ENCODE measurements around the gene NAA16. TPM values are rescaled to one million over a fixed set of nuclear protein-coding genes. Genes with fewer than 3 reads are reported as not detected.
"Not testable (repeated sequence)": the region's sequence is repeated elsewhere in the genome, so short reads cannot be mapped to it uniquely, and the experiment has no call there.

NAA16 gene
- total and polyA plus RNA-seq, 9 of the 15 experiments (the other 6 are each of a cell fraction or from before 2014, with no cell fraction given): 3.7 to 18.2 (median 12.0) TPM

- in situ Hi-C loops (cut with MboI): loop anchor here (25.0 kb wide), 1 partner anchor 688 kb away; no protein-coding TSS in a partner anchor
- FAIRE-seq: not testable (repeated sequence)
- WGBS (ENCODE audit: insufficient coverage, low coverage, missing lambda C conversion rate): 14% methylated on average over 6 of the region's 6 CpGs
Measured at GRCh38 chr13:41424675-41425074, 113.6 kb downstream of the NAA16 start.

GRCh38 chr13:41426047-41426446 is 115.0 kb downstream of the NAA16 start:
- no peak overlapping the region for H3K4me2 ChIP-seq (ENCODE audit: insufficient read depth, low read length)
- no TSS peak for BruUV-seq (replicated peaks)
- intact Hi-C loops (cut with micrococcal nuclease) (no loop called here), in situ Hi-C loops (cut with MboI) (no loop called here)
- no peak for TF ChIP-seq MLX (CRISPR knock-in tag; conservative IDR thresholded peaks at IDR 0.05)
- TF ChIP-seq ZBTB33 (CRISPR knock-in tag; IDR thresholded peaks at IDR 0.05): peak; percentile 39; the same call in 1 of the 2 replicates
- no peak overlapping the region for H2AFZ ChIP-seq (ENCODE audit: low read depth, low read length)
- H3K9me1 ChIP-seq (ENCODE audit: control insufficient read depth, insufficient read depth, low read length): no peaks in the 10 kb centered on the region
- no peak overlapping the region for H3K4me3 ChIP-seq
- H3K79me2 ChIP-seq (ENCODE audit: control insufficient read depth, insufficient read depth, low read length): no peaks in the 10 kb centered on the region
- no peak overlapping the region for H3K9ac ChIP-seq (ENCODE audit: insufficient read depth in 1 of 2, low read depth in 2 of 2, low read length in 2 of 2)
- whole genome bisulfite sequencing (ENCODE audit: insufficient coverage, low coverage, missing lambda C conversion rate): no CpG with 5 or more reads among the region's 22 CpGs
- DNase-seq (ENCODE audit: extremely low read depth in 1 of 4, low spot score in 3 of 4): no peak
- H3K4me1 ChIP-seq (replicated peaks in 1 of 2; ENCODE audit: control insufficient read depth in 2 of 2, insufficient read depth in 2 of 2, low read length in 2 of 2): peaks cover 0 to 3% of the 10 kb centered on the region in 2 experiments; a peak in 1 of 5 replicates
- CTCF ChIA-PET (ENCODE audit: low intra/inter-chr PET ratio): no interaction called here
- POLR2A ChIA-PET: no interaction called here
- no peaks in the 10 kb centered on the region for H4K20me1 ChIP-seq (replicated peaks; ENCODE audit: control insufficient read depth, insufficient read depth, low read length)
- no peak for FAIRE-seq
- no peak for ATAC-seq
- no peaks in the 10 kb centered on the region for H3K36me3 ChIP-seq (ENCODE audit: control insufficient read depth, insufficient read depth, low read length)
- no peak overlapping the region for H3K27ac ChIP-seq (ENCODE audit: extremely low read depth, low read depth, low read length)
- no peaks in the 10 kb centered on the region; the same call in 1 of the 2 replicates for H3K9me3 ChIP-seq (replicated peaks; ENCODE audit: control insufficient read depth, insufficient read depth, low read depth, low read length)
- no peaks in the 10 kb centered on the region for H3K27me3 ChIP-seq (ENCODE audit: control insufficient read depth in 2 of 2, insufficient read depth in 2 of 2, low read length in 2 of 2)

More at GRCh38 chr13:41424675-41425074, 113.6 kb downstream of the NAA16 start:
- H3K27ac ChIP-seq (ENCODE audit: extremely low read depth, low read depth, low read length); CTCF ChIA-PET (ENCODE audit: low intra/inter-chr PET ratio); H4K20me1 ChIP-seq (replicated peaks; ENCODE audit: control insufficient read depth, insufficient read depth, low read length); H3K79me2 ChIP-seq (ENCODE audit: control insufficient read depth, insufficient read depth, low read length); H3K4me3 ChIP-seq; intact Hi-C loops (cut with micrococcal nuclease); H3K9ac ChIP-seq (ENCODE audit: insufficient read depth in 1 of 2, low read depth in 2 of 2, low read length in 2 of 2); H3K9me3 ChIP-seq (replicated peaks; ENCODE audit: control insufficient read depth, insufficient read depth, low read depth, low read length); ATAC-seq; DNase-seq (ENCODE audit: extremely low read depth in 1 of 4, low spot score in 3 of 4); H3K4me2 ChIP-seq (ENCODE audit: insufficient read depth, low read length); H2AFZ ChIP-seq (ENCODE audit: low read depth, low read length); H3K4me1 ChIP-seq (replicated peaks in 1 of 2; ENCODE audit: control insufficient read depth in 2 of 2, insufficient read depth in 2 of 2, low read length in 2 of 2); H3K9me1 ChIP-seq (ENCODE audit: control insufficient read depth, insufficient read depth, low read length); POLR2A ChIA-PET; H3K36me3 ChIP-seq (ENCODE audit: control insufficient read depth, insufficient read depth, low read length); BruUV-seq (replicated peaks); H3K27me3 ChIP-seq (ENCODE audit: control insufficient read depth in 2 of 2, insufficient read depth in 2 of 2, low read length in 2 of 2): not testable (repeated sequence)
- peak; percentile 96 for TF ChIP-seq DACH1 (IDR thresholded peaks at IDR 0.05; ENCODE audit: partially characterized antibody)
- TF ChIP-seq SAFB (IDR thresholded peaks at IDR 0.05; ENCODE audit: borderline replicate concordance, low read depth, low read length): peak; percentile 58; the same call in 1 of the 2 replicates
